ENCODE measurements around the gene ANG.

Gene ANG

DNA sequence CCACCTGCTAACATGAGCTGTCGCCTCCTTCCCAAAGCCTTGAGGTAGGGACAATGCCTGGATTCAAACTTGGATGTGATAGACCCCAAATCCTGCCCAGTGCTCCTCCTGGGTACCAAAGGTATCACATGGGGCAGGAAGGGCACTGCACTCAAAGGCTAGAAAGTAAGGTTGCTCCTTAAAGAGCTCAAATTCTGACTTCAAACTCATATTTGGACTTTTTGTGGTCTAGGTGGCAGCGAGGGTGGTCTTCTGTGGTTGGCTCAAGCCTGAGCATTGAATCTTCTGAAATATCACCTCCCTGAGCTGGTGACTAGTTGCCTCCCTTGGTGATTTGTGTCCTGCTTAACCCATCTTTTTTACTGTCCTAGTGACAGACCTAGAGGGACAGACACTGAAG is 12.5 kb upstream of the ANG start:
- no peak for DNase-seq (ENCODE audit: low read depth)

DNA sequence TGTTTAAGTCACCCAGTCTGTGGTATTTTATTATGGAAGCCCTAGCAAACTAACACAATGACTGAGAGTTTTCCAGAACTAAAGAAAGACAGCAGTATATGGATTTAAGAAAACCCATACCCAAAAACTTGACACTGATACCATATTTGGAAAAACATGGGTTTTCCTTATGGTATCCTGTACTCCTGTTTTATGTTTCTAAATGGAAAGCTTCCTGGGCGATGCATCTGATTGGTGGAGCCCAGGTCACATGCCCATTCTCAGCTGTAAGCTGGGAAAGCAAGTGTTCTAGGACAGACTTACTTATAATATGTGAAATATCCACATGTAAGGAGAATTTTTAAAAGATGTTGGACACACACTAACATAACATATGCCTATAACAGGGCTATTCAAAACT is 8.7 kb upstream of the ANG start:
- DNase-seq (ENCODE audit: low read depth): peak; percentile 2

DNA sequence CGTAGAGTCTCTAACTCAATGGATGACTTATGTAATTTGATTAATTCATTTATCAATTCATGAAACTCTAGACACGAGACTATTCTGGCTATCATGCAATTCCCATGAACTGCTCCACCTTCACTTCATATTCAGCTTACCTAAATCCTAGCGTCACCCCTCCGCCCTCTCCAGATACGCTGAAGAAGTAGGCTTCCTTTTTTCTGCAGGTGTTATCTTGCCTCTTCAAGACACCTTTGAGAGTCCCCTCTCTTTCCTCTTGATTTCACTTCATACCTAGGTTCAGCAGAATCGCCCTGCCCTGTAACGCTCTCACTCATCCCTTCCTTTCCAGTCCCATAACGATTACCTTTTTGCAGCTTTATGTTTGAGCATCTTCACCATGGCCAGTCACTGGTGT is 8.2 kb upstream of the ANG start:
- DNase-seq (ENCODE audit: low read depth): no peak

DNA sequence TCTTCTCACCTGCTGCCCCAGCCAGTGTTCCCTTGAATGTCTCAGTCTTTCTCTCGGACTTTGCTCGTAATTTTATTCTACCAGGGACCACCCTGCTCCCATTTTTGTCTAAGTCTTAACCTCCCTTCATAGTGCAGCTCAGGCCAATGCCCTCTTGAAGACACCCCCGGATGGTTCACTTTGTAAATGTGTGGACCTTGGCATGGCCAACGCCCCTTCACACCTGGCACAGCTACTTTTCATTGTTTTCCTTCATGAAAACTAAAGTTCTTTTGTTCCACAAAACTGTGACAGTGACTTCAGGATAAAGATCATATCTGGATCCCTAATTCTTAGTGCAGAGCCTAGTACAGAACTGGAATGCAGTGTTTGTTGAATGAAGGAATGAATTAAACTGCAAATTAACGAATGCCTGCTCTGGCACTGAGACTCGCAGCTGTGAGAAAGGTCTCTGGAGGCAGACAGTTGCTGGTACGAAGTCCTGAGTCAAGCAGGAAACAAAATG is 7.7 kb upstream of the ANG start:
- DNase-seq (ENCODE audit: low read depth): no peak

DNA sequence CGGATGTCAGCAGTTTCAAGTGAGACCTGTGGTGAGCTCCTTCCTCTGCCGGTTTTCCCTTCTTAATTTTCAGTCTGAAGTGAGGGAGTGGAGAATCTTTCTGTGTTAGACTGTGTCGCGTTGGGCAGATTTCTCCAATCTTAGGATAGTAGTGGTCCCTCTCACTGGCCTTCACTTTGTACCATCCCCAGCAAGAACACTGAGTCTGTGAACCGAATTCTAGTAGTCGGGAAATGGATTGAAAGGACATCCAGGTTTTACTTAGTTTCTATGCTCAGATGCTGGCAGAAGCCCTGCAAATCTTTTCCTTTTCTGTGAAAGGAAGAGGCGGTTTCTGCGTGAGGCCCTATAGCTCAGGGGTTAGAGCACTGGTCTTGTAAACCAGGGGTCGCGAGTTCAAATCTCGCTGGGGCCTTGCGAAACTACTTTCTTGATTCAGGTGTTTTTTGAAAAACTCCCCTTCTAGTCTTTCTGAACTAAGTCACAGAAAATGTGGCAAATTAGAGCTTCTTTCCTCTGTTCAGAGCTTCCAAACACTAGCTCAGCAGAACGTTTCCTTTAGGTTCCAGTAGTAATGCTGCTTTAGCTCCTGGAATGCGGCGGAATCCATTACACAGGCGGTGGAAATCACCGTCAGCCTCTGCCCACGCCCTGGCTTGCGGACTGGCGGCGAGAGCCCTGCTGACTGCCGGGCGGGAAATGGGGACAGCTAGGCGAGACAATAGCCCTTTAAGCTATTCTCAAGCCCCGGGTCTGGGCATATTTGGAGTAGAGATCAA is 7.0 kb upstream of the ANG start:
- DNase-seq (ENCODE audit: low read depth): peak; percentile 65

DNA sequence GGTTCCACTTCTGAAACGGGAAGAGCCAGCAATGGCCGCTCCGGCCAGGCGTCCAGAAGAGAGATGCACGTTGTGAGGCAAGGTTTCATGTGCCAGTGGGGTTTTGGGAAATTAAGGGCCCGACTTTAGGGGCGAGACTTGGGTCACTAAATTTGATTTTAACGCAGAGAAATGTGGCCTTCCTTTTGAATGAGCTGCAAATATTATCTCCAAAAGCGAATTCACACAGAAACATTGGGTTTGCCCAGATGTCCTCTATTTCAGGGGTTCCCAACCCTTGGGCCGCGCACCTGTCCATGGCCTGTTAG is 6.5 kb upstream of the ANG start:
- no peak for DNase-seq (ENCODE audit: low read depth)

DNA sequence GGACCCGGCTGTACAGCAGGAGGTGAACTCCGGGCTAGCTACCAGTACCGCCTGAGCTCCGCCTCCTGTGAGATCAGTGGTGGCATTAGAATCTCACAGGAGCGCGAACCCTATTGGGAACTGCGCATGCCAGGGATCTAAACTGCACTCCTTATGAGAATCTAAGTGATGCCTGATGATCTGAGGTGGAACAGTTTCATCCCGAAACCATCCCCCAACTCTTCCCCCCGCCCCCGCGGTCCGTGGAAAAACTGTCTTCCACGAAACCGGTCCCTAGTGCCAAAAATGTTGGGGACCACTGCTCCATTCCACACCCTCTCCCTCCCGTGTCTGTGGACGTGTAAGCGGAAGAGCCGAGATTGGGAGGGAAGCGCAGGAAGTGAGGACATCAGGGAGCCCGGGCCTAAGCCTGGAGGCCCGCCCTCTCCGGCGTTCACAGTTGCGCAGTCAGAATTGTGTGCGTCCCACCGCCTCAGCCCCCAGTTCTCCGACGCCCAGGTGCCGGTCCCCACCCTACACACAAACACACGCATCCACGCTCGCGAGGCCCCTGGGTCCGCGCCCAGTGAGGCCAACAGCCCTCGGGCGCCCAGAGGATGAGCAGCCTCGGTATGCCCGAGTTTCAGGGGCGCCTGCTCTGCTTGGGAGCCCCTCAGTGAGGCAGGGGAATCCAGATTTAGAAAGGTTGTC is 6.0 kb upstream of the ANG start:
- DNase-seq (ENCODE audit: low read depth): peak; percentile 91

DNA sequence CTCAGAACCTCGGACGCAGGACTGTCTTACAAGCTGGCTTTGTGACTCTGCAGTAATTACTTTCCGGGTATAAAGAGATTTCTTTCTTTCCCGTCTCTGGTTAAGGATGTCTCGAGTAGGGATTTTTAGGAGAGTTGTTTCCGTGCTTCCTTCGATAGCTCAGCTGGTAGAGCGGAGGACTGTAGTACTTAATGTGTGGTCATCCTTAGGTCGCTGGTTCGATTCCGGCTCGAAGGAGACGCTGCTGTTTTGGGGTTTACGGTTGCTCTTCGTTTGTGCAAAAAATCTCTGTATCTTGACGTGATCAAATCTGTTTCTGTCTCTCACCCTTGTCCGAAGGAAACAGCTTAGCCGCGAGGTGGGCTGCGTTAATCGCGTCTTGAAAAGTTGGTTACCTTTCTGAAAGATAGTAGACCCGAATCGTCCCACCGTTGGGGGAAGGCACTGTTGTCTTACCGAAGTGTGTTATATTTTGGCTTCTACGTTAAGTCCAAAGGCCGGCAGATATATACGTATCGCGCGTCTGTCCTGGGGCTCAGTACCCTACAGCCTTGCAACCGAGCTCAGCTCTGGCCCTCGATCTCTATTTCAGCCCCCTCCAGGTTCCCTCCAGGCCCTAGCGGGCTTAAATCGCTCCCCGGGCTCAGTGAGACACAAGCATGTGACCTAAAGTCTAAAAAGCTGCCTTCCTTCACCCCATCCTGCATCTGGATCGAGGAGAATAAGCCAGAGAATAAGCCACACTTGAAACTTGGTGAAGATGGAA is 5.3 kb upstream of the ANG start:
- DNase-seq (ENCODE audit: low read depth): peak; percentile 79

DNA sequence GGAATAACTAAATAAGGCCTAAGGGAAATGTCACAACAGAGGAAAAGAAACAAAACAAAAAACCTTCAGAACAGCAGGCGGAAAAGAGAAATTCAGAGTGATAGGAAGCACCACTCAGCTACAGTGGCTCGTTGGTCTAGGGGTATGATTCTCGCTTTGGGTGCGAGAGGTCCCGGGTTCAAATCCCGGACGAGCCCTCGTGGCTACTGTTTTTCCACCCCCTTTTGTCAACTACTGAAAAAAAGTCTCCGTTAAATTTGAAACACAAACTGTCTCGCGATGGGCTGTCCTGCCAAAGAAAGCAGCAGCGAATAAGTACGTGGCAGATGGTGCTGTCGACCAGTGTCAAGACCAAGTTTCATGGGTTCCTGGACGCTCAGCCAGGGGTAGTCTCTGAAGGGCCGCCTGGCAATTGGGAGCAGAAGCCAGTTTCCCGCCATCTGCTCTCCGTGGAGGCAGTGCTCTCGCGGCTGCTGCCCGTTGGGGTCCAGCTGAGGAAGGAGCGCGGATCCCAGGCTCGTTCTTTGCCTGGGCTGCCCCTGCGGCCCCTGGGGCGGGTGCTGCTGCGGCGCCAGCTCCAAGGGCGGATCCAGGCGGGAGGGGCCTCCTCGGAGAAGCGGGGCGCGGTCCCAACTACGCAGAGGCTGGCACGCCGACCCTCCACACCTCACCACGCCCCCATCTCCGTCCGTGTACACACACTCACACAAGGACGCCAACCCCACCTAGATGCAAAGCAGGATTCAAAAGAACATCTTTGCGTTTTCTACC is 4.5 kb upstream of the ANG start, which contains the start of gene RNASE4:
RNASE4 (plus strand) TSS at position 670 of the 771 bp plus-strand sequence. CDS start 14,812 bp downstream, outside the sequence.
- DNase-seq (ENCODE audit: low read depth): peak; percentile 75

DNA sequence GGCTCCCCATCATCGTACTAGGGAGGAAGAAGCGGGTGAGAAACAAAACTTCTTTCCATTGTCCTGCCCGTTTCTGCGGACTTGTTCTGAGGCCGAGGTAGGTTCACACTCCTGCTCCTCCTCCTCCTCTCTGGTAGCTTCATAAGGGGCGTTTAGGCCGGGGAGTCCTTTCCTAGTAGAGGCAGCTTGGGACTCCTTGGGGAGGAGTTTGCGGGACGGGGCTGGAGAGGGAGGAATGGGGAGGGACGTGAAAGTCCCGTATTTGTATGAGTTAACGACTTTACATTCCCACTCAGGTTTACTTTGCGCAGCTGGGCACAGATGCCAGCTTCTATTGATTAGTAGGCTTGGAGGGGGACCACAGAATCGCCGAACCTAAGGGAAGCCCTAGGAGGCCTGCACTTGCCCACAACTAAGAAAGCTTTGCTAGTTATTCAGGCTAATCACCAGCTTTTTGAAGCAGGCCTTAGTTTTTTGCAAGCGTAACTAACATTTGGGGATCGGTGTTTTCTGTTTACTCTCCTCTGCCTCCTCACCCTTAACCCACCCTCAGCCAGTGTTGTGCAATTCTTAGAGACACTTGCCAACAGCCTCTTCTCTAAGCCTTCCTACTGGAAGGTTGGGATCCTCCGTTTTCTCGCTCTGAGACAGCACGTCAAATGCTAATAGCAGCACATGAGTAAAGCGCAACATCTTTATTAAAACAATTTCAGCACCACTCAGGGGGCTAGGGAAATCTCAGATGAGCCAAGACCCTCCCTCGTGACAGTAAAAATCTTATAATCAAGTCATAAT is 3.7 kb upstream of the ANG start:
- peak; percentile 38 for DNase-seq (ENCODE audit: low read depth)

DNA sequence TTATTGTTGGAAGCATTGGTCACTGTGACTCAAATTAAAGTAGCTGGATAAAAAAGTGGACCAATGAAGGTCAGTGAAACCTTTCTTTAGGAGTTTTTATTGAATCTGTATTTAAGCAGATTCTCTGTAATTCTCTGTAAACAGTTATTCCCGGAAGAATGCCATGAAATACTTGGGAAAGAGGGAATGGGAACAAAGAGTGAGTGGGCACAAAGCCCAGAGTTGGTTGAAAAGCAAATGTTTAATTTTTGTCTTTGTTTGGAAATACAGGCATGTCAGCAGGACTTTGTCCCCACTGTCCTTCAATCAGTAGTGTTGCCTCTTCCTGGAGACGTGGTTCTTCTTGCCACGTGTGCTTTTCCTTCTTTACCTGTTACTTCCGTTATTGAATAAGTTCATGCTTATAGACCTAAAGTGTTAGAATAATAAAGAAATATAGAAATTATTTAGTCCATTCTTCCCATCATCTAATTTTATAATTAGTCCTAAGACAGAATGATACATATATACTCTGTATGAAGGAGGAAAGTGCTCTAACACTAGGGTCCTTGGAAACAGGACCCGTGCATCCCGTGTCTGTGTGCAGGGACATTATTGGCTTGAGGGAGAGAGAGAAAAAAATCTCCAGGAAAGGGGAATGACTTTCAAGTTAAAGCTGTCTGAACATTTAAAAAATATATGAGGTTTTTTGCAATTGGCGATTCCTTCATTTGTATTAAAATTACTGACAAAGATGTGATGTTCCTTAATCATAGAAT is 2.0 kb upstream of the ANG start:
- DNase-seq (ENCODE audit: low read depth): no peak

DNA sequence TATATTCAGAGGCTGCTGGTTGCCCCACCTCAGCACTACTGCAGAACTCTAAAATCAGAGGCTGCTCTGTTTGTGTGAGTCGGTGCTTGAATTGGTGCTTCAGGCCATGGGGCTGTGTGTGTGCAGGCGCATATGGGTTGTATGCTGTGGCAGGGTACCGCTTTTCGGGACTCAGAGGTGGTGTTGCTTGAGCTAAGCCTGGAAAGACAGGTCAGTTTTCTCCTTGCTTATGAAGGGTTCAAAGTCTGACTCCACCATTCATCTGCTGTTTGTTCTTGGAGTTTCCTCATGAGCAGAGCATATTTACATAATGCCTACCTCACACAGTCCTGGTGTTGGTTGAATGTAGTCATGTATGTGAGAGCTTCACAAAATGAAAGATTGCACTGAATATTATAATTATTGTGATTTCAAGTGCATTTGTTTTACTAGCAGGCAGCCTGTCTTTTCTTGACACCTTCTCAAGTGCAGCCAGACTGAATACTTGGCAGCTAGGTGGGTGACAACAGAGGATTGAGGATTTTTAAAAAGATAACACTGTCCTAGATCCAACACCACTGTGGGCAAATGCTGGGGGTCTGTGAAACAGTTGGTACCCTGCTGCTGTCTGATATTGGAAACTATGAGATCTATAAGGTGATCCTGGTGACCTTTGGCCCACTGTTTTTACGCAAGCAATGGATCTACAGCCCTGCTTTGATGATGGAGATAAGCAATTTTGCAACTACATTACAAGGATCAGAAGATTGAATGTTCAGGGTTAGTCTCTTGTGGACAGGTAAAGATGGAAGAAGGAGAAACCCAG is 1.0 kb upstream of the ANG start:
- DNase-seq (ENCODE audit: low read depth): no peak

DNA sequence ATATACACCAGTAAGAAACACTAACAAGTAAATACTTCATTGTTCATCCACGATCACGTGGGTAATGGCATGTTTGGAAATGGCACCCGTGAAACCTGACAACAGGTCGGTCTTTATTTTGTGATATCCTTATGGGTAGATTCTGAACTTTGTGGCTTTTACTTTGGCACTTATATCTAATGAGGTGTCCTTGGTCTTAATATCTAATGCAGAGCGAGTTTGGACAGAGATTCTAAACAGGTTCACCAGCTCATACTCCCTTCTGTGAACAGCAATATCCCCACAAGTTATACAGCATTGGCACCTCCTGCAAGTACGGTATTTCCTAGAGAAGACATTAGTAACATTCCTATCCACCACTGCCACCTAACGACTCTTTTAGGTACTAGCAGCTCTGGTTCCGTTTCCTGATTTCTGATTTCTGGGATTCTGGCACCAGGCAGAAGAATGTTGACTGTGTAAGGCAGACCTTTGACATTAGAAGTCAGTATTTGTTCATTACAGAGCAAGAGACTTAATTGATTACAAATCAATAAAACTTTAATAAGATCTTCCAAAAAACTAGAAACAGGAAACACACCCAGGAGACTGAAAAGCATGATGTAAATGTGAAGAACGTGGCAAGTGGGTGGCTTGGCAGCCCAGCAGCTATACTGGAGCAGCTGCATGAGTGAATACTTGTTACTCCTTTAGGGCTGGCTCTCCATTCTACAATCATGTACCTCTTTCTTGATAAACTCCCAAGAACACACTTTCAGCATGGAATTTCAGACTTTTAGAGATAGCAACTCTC is 2.5 kb downstream of the ANG start:
- DNase-seq (ENCODE audit: low read depth): peak; percentile 58

DNA sequence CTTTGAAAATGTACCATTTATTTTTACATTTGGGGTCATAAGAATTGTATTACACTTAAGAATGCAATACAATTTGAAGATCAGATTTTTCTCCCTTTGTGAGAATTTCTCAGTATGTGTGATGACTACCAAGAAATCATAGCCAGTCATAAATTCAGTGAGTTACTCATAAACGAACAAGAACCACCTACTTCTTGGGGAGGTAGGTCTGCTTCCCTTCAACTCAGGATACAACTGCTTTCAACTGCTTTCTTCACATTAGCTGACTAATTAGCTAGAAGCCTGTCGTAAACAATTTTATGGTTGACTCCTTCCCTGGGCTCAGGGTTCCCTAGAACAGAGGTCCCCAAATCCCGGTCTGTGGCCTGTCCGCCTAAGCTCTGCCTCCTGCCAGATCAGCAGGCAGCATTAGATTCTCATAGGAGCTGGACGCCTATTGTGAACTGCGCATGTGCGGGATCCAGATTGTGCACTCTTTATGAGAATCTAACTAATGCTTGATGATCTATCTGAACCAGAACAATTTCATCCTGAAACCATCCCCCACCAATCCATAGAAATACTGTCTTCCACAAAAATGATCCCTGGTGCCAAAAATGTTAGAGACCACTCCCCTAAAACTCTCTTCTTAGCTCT is 3.7 kb downstream of the ANG start:
- no peak for DNase-seq (ENCODE audit: low read depth)

DNA sequence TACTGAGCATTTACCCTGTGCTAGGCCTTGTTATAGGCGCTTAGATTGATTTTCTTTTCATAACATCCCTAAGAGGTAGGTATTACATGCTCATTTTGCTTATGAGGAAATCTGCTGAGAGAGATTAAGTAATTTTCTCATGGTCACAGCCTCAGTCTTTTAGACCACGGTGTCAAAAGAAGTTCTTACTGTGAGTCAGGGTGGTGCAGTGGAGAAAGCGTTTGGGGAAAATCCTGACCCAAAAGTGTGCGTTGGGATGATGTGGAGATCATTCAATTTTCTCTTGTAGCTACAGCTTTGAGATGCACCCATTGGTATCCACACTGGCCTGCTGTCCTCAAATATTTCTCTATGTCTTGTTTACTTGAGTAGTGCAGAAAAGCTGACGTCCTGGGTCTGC is 8.2 kb downstream of the ANG start:
- DNase-seq (ENCODE audit: low read depth): no peak

DNA sequence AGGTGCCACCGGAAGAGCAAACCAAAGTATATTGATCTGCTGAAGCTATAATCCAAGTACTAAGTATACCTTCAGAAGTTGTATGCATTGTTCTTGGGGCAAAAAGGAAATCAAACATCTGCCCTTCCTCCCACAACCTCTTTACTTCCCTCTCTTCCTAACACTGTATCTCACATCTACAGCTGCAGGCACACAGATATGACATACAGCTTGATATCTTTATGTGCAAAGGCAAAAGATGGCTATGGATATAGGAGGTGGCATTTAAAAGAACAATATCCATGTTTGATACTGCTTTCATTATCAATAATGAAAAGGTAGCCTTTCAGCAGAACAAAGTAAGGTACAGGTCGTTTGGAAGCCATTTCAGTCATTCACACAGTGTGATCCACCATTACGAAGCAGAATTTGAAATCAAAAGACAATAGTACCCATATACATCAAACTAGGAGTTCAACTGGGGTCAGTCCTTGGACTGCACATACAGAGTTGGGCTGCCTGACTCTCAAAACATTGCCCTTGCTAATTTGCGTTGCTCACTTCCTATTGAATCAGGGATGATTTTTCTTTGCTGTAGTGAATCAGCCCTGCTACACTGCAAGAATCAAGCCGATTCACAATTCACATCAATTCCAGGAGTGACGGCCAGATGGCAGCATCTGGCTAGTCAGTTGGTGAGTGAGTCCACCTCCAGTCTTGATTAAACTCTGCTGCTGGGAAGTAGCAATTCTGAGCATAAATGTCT is 8.9 kb downstream of the ANG start:
- DNase-seq (ENCODE audit: low read depth): peak; percentile 72

DNA sequence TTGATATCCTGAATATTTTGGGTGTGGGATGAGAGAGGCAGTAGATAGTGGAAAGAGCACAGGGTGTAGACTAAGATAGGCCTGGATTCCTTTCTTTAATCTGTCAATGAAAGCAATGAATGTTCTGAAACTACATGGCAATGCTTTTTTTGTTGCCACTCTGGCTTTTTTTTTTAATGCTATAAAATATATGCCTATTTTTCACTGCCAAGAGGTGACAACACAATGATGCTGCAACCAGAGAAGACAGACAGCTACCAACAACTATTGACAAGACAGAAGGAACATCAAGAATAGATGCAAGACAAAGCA is 9.4 kb downstream of the ANG start:
- no peak for DNase-seq (ENCODE audit: low read depth)

DNA sequence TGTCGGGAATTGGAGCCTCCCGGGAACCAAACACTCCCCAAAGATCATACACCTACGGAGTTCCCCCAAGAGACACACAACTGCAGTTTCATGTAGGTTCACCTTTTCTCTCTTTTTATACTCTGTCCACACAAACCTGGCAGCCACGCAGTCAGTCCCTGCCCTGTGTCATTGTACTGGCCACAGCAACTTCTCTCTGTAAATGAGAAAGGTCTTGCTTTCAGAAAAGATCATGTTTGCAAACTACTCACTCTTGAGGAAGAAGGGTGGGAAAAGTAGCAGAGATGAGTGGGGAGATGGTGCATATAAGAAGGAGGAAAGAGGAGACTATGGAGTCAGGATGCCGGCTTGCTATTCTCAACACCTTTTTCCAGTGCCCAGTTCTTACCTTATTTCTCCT is 10.4 kb downstream of the ANG start:
- DNase-seq (ENCODE audit: low read depth): no peak

Measured in stromal cell of bone marrow (primary cell).